ENCODE measurements around the gene CYFIP2. TPM values are rescaled to one million over a fixed set of nuclear protein-coding genes. Genes with fewer than 3 reads are reported as not detected.
A peak's percentile ranks its signal among the peaks of the same experiment; 100 is the strongest.

The CYFIP2 gene
- total RNA-seq: 27.7 TPM

DNA sequence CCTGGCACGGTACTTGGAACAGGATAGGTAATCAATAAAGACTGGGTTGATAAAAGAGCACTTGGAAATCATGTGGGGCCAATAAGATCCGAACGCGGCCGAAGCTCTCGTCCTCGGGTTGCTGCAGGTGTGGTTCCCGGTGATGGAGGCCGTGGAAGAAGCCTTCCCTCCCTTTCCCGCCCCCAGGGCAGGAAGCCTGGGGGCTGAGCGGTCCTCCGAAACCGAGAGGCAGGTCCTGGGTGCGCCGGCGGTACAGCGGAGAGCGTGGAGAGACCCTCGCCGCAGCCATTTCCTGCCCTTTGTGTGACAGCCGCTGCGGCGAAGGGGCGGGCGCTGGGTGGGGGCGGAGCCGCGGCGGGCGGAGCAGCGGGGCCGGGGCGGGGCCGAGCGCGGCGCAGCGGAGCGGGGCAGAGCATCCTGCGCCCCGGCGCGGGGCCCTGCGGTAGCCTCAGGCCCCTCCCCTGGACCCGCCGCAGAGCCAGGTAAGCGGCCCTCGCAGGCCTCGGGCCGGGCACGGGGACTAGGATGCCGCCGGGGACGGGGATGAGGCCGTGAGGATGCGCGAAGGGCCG lies at the start of gene CYFIP2:
Gene CYFIP2, plus strand, starts transcription at position 410 of the 572 bp plus-strand sequence. CDS start 19,239 bp downstream, outside the sequence.
- H3K4me1 ChIP-seq: peaks cover 18% of the 10 kb centered on the region
- no peak for DNase-seq (ENCODE audit: extremely low spot score in 2 of 2)
- TF ChIP-seq, protein P1, sequence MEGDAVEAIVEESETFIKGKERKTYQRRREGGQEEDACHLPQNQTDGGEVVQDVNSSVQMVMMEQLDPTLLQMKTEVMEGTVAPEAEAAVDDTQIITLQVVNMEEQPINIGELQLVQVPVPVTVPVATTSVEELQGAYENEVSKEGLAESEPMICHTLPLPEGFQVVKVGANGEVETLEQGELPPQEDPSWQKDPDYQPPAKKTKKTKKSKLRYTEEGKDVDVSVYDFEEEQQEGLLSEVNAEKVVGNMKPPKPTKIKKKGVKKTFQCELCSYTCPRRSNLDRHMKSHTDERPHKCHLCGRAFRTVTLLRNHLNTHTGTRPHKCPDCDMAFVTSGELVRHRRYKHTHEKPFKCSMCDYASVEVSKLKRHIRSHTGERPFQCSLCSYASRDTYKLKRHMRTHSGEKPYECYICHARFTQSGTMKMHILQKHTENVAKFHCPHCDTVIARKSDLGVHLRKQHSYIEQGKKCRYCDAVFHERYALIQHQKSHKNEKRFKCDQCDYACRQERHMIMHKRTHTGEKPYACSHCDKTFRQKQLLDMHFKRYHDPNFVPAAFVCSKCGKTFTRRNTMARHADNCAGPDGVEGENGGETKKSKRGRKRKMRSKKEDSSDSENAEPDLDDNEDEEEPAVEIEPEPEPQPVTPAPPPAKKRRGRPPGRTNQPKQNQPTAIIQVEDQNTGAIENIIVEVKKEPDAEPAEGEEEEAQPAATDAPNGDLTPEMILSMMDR (IDR thresholded peaks at IDR 0.05): no peak
- TF ChIP-seq POLR2A (IDR thresholded peaks at IDR 0.05) (no peak), POLR2AphosphoS5 (IDR thresholded peaks at IDR 0.05; ENCODE audit: insufficient read depth in 1 of 2, low read depth in 1 of 2) (no peak)
- H3K36me3 ChIP-seq: no peaks in the 10 kb centered on the region
- H3K27me3 ChIP-seq: no peaks in the 10 kb centered on the region
- peak within 1 kb of the TSS; percentile 61 to 94 for H3K4me3 ChIP-seq
- no peaks in the 10 kb centered on the region for H3K9me3 ChIP-seq
- peak within 1 kb of the TSS; percentile 27 for H3K27ac ChIP-seq
- intact Hi-C loops (cut with DNase I): no loop called here

DNA sequence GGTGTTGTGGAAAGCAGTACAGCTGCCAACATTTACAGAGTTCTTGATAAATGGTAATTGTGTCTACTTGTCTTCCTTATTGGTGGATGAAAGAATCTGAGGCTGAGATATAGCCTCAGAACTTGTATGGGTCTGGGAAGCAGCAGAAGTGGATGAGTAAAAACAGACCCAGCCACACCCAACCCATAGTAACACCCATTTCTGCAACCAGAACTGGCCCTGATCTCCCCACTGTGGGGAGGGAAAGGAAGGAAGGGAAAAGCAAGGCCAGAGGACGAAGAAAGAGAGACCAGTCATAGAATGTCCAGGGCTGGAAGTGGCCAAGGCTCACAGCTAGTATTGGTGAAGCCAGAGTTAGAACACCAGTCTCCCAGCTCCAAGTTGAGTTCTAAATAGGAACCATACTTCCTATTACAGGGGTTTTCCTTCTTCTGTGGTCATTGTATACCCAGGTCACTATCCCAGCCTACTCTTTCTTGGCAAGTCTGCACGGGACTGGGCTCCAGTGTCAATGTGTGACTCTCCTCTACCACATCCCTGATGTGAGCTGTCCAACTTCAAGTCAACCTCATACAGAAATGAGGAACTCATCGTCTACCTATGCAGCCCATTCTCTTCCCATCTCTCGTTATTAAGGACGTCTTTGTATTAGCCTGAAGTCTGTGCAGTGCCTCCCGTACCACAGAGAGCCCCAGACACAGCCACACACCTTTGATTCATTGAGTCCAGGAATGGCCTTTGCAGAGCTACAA lies 49.4 kb upstream of the CYFIP2 start:
- TF ChIP-seq, protein P1 (IDR thresholded peaks at IDR 0.05): no peak
- TF ChIP-seq POLR2A (IDR thresholded peaks at IDR 0.05) (no peak), POLR2AphosphoS5 (IDR thresholded peaks at IDR 0.05; ENCODE audit: insufficient read depth in 1 of 2, low read depth in 1 of 2) (no peak)
- DNase-seq (ENCODE audit: extremely low spot score in 2 of 2): no peak
- Histone ChIP-seq H3K27me3 (no peaks in the 10 kb centered on the region), H3K9me3 (no peaks in the 10 kb centered on the region), H3K4me1 (no peaks in the 10 kb centered on the region), H3K4me3 (no peak overlapping the region), H3K36me3 (no peaks in the 10 kb centered on the region), H3K27ac (no peak overlapping the region)
- intact Hi-C loops (cut with DNase I): no loop called here

DNA sequence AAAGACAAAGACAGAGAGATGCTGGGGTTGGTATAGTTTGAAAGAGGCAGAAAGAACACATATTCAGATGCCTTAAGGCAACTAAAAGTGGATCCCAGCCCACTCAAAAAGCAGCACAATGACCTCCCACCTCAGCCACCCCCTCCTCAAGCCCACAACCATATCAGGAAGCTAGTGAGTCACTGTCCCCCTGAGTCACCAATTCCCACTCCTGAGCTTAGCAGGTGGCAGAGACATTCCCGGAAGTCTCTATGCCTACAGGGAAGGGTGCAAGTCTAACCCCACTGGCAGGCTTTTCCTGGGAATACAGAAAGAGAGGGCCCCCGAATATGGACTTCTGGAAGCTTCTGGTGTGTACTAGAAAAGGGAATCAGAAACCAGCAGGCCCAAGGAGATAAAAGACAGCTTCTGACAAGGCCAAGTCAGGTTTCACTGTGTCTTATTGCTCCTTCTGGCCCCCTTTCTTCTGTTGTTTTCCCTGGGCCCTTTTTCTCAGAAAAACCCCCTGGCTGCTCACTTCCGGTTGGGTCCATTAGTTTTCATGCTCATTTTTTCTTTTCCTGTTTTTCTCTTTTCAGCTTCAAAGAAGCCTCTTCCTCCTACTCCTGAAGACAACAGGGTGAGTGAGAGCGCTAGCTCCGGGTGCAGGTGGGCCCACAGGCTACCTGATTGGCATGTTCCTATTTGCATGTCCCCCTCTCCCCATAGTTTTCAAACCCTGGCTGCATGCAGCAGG lies 48.5 kb upstream of the CYFIP2 start:
- H3K4me1 ChIP-seq: no peaks in the 10 kb centered on the region
- no peaks in the 10 kb centered on the region for H3K27me3 ChIP-seq
- H3K9me3 ChIP-seq: no peaks in the 10 kb centered on the region
- no peak overlapping the region for H3K27ac ChIP-seq
- no peak for TF ChIP-seq POLR2AphosphoS5 (IDR thresholded peaks at IDR 0.05; ENCODE audit: insufficient read depth in 1 of 2, low read depth in 1 of 2)
- TF ChIP-seq, protein P1 (IDR thresholded peaks at IDR 0.05): no peak
- no peak for TF ChIP-seq POLR2A (IDR thresholded peaks at IDR 0.05)
- DNase-seq (ENCODE audit: extremely low spot score in 2 of 2): no peak
- H3K36me3 ChIP-seq: no peaks in the 10 kb centered on the region
- no peak overlapping the region for H3K4me3 ChIP-seq
- intact Hi-C loops (cut with DNase I): no loop called here

DNA sequence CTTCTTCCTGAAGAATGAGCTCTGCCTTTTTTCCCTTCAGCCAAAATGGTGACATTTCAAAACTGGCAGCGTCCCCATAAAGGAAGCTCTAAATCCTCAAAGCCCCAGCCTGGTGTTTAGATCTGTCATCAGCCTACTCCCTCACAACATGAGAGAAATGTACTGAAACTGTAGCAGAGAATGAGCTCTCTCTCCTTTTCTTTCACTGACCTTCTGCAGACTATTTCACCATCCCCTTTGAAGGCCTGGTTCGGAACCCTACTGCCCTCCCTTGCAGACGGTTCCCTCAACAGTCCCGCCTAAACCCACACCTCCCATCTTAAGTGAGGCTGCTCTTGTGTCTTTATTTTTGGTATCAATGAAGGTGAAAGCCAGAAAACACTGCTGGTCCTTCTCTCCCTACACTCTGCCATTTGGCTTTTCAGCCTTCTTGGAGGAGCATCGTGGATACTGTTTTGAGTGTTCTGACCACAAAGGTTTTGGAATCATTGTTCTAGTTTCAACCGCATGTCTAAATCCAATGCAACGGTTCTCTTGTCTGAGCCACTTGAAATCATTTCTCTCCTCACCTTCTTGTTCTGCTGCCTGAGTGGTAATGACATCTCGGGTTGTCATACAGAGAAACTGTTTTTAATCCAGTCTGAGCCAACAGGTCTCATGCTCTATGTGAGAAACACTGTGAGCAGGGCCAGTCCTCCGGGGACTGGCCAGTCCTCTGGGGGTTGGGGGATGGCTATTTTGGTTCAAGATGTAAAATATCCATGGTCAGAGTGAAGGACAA lies 46.2 kb upstream of the CYFIP2 start:
- TF ChIP-seq POLR2AphosphoS5 (IDR thresholded peaks at IDR 0.05; ENCODE audit: insufficient read depth in 1 of 2, low read depth in 1 of 2) (no peak), POLR2A (IDR thresholded peaks at IDR 0.05) (no peak)
- TF ChIP-seq, protein P1 (IDR thresholded peaks at IDR 0.05): no peak
- Histone ChIP-seq H3K9me3 (no peaks in the 10 kb centered on the region), H3K36me3 (no peaks in the 10 kb centered on the region), H3K27me3 (no peaks in the 10 kb centered on the region), H3K4me1 (no peaks in the 10 kb centered on the region), H3K4me3 (no peak overlapping the region), H3K27ac (no peak overlapping the region)
- intact Hi-C loops (cut with DNase I): no loop called here
- DNase-seq (ENCODE audit: extremely low spot score in 2 of 2): peak in 1 of 2 donors; percentile 37
